H1 (cell line): ENCODE data around the gene EVPL. TPM values are rescaled to one million over a fixed set of nuclear protein-coding genes. Genes with fewer than 3 reads are reported as not detected.

Experiments
- BACH1 ChIP-seq: IDR thresholded peaks from 2 replicates; pipeline ENCODE4 v1.6.1; 2012; ENCODE audit warnings: low read length, improper control_type of control experiment
- CTBP2 ChIP-seq: IDR thresholded peaks from 2 replicates; pipeline ENCODE4 v1.7.0; 2011; ENCODE audit warnings: borderline replicate concordance, mild to moderate bottlenecking, moderate library complexity, mixed read lengths, low read length; ENCODE audit not compliant: insufficient read depth, insufficient read length
- FOSL1 ChIP-seq: IDR thresholded peaks from 2 replicates; pipeline ENCODE4 v1.6.1; 2011; ENCODE audit warnings: mild to moderate bottlenecking, low read depth, low read length, moderate library complexity; ENCODE audit not compliant: insufficient read depth
- HDAC6 ChIP-seq: IDR thresholded peaks from one replicate; pipeline ENCODE4 v1.7.1; 2012; ENCODE audit warnings: low read depth, mild to moderate bottlenecking, inconsistent platforms, low read length, moderate library complexity
- JUN ChIP-seq: IDR thresholded peaks from 2 replicates; pipeline ENCODE4 v1.6.1; 2011; ENCODE audit warnings: low read depth, mild to moderate bottlenecking, improper control_type of control experiment, low read length
- KDM1A ChIP-seq: fragments of 200-600, 300-600 bp; sonication (generic); IDR thresholded peaks from 2 replicates; pipeline ENCODE4 v1.7.1; 2016; ENCODE audit warnings: mild to moderate bottlenecking, low read length, borderline replicate concordance
- SIN3A ChIP-seq, 2 experiments: IDR thresholded peaks in 1 of 2; conservative IDR thresholded peaks in 1 of 2; 2 replicates each; pipeline ENCODE4 v1.6.1; 2011 to 2012; ENCODE audit warnings: low read length in 2 of 2, improper control_type of control experiment in 1 of 2, low read depth in 1 of 2, mild to moderate bottlenecking in 1 of 2
- SIRT6 ChIP-seq: IDR thresholded peaks from one replicate; pipeline ENCODE4 v1.7.1; 2012; ENCODE audit warnings: low read length, inconsistent platforms
- SIX5 ChIP-seq: IDR thresholded peaks from 2 replicates; pipeline ENCODE4 v1.6.1; 2011; ENCODE audit warnings: mild to moderate bottlenecking, low read depth, low read length
- SRF ChIP-seq: IDR thresholded peaks from 2 replicates; pipeline ENCODE4 v1.6.1; 2011; ENCODE audit warnings: mild to moderate bottlenecking, low read depth, low read length, moderate library complexity
- TCF12 ChIP-seq: IDR thresholded peaks from 2 replicates; pipeline ENCODE4 v1.6.1; 2011; ENCODE audit warnings: low read depth, mild to moderate bottlenecking, low read length
- YY1 ChIP-seq: IDR thresholded peaks from 2 replicates; pipeline ENCODE4 v1.6.1; 2011; ENCODE audit warnings: low read depth, mild to moderate bottlenecking, low read length
- polyA plus RNA-seq, 7 experiments: library from polyadenylated mRNA; depleted of rRNA in 3 of 7; stranded (reverse) in 5 of 7; unstranded in 2 of 7; fragments of >200 nt in 5 of 7; fragments of 200-250 nt in 2 of 7; gene quantifications; 1 replicate in 5 of 7; 2 replicates in 1 of 7; 4 replicates in 1 of 7; pipeline versions ENCODE4 v1.2.1 to v1.2.3, GENCODE V29; 2011 to 2013; ENCODE audit warnings: missing spikeins in 2 of 7, mixed read lengths in 2 of 7
- total RNA-seq: library from RNA; stranded (reverse); fragmentation: NEBNext Ultra II Directional; extraction: Animal tissue kit (Norgen Biotek cat#: 25700); gene quantifications from 2 replicates; pipeline ENCODE4 v1.2.1, GENCODE V29; 2021
- TF ChIP-seq, protein P1 (sequence below): fragments of 300-600 bp; sonication (generic); IDR thresholded peaks from 2 replicates; pipeline ENCODE4 v1.7.1; 2012; ENCODE audit warnings: low read length, moderate library complexity, mild to moderate bottlenecking, inconsistent platforms; ENCODE audit not compliant: insufficient replicate concordance

The EVPL gene
- total and polyA plus RNA-seq, 2 of the 8 experiments (the other 6 are each of a cell fraction or from before 2014, with no cell fraction given): 0.20 to 0.99 TPM

DNA sequence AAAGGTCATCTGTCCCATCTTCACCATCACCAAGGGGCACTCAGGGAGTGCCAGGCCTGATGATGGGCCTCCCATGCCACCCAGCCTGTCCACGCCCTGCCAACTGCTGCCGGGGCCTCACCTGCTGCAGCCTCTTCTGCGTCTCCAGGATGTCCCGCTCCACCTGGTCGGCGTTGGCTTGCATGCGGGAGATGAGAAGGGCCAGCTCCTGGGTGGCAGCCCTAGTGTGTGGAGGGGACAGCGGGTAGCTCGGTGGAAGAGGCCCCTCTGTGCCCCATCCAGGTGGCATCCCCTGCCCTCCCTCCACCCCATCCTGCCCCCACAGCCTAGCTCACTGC is 3.2 kb downstream of the EVPL start (continued):
- TF ChIP-seq, protein P1, sequence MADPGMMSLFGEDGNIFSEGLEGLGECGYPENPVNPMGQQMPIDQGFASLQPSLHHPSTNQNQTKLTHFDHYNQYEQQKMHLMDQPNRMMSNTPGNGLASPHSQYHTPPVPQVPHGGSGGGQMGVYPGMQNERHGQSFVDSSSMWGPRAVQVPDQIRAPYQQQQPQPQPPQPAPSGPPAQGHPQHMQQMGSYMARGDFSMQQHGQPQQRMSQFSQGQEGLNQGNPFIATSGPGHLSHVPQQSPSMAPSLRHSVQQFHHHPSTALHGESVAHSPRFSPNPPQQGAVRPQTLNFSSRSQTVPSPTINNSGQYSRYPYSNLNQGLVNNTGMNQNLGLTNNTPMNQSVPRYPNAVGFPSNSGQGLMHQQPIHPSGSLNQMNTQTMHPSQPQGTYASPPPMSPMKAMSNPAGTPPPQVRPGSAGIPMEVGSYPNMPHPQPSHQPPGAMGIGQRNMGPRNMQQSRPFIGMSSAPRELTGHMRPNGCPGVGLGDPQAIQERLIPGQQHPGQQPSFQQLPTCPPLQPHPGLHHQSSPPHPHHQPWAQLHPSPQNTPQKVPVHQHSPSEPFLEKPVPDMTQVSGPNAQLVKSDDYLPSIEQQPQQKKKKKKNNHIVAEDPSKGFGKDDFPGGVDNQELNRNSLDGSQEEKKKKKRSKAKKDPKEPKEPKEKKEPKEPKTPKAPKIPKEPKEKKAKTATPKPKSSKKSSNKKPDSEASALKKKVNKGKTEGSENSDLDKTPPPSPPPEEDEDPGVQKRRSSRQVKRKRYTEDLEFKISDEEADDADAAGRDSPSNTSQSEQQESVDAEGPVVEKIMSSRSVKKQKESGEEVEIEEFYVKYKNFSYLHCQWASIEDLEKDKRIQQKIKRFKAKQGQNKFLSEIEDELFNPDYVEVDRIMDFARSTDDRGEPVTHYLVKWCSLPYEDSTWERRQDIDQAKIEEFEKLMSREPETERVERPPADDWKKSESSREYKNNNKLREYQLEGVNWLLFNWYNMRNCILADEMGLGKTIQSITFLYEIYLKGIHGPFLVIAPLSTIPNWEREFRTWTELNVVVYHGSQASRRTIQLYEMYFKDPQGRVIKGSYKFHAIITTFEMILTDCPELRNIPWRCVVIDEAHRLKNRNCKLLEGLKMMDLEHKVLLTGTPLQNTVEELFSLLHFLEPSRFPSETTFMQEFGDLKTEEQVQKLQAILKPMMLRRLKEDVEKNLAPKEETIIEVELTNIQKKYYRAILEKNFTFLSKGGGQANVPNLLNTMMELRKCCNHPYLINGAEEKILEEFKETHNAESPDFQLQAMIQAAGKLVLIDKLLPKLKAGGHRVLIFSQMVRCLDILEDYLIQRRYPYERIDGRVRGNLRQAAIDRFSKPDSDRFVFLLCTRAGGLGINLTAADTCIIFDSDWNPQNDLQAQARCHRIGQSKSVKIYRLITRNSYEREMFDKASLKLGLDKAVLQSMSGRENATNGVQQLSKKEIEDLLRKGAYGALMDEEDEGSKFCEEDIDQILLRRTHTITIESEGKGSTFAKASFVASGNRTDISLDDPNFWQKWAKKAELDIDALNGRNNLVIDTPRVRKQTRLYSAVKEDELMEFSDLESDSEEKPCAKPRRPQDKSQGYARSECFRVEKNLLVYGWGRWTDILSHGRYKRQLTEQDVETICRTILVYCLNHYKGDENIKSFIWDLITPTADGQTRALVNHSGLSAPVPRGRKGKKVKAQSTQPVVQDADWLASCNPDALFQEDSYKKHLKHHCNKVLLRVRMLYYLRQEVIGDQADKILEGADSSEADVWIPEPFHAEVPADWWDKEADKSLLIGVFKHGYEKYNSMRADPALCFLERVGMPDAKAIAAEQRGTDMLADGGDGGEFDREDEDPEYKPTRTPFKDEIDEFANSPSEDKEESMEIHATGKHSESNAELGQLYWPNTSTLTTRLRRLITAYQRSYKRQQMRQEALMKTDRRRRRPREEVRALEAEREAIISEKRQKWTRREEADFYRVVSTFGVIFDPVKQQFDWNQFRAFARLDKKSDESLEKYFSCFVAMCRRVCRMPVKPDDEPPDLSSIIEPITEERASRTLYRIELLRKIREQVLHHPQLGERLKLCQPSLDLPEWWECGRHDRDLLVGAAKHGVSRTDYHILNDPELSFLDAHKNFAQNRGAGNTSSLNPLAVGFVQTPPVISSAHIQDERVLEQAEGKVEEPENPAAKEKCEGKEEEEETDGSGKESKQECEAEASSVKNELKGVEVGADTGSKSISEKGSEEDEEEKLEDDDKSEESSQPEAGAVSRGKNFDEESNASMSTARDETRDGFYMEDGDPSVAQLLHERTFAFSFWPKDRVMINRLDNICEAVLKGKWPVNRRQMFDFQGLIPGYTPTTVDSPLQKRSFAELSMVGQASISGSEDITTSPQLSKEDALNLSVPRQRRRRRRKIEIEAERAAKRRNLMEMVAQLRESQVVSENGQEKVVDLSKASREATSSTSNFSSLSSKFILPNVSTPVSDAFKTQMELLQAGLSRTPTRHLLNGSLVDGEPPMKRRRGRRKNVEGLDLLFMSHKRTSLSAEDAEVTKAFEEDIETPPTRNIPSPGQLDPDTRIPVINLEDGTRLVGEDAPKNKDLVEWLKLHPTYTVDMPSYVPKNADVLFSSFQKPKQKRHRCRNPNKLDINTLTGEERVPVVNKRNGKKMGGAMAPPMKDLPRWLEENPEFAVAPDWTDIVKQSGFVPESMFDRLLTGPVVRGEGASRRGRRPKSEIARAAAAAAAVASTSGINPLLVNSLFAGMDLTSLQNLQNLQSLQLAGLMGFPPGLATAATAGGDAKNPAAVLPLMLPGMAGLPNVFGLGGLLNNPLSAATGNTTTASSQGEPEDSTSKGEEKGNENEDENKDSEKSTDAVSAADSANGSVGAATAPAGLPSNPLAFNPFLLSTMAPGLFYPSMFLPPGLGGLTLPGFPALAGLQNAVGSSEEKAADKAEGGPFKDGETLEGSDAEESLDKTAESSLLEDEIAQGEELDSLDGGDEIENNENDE: no peak
- TF ChIP-seq BACH1 (no peak), FOSL1 (no peak), CTBP2 (no peak), KDM1A (no peak), SIRT6 (no peak), TCF12 (no peak), HDAC6 (no peak), SIX5 (no peak), JUN (no peak), SRF (no peak), YY1 (no peak), SIN3A (conservative IDR thresholded peaks at IDR 0.05 in 1 of 2, IDR thresholded peaks at IDR 0.05 in 1 of 2; ENCODE audit: low read depth in 1 of 2, low read length in 2 of 2) (no peak)
